Measurements from ENCODE around the gene SH3RF3.

SH3RF3 gene

GRCh38 chr2:109523536-109524361 lies 394.7 kb downstream of the SH3RF3 start:
- TF ChIP-seq CTCF (IDR thresholded peaks at IDR 0.05; ENCODE audit: poor library complexity, severe bottlenecking), result no peak
- Histone ChIP-seq H3K36me3 (ENCODE audit: low read depth) (no peaks in the 10 kb centered on the region), H3K27me3 (ENCODE audit: insufficient read depth, poor library complexity, severe bottlenecking) (no peaks in the 10 kb centered on the region), H3K27ac (ENCODE audit: poor library complexity, severe bottlenecking) (no peak overlapping the region), H3K4me3 (ENCODE audit: severe bottlenecking) (no peak overlapping the region), H3K4me1 (ENCODE audit: insufficient read depth, poor library complexity, severe bottlenecking) (no peaks in the 10 kb centered on the region), H3K9me3 (ENCODE audit: severe bottlenecking) (no peaks in the 10 kb centered on the region)
- ATAC-seq (ENCODE audit: low read depth) (no peak), DNase-seq (ENCODE audit: low spot score) (peak; percentile 39)

GRCh38 chr2:109525836-109526235 lies 396.8 kb downstream of the SH3RF3 start:
- Histone ChIP-seq H3K9me3 (ENCODE audit: severe bottlenecking) (no peaks in the 10 kb centered on the region), H3K4me1 (ENCODE audit: insufficient read depth, poor library complexity, severe bottlenecking) (no peaks in the 10 kb centered on the region), H3K27me3 (ENCODE audit: insufficient read depth, poor library complexity, severe bottlenecking) (no peaks in the 10 kb centered on the region), H3K4me3 (ENCODE audit: severe bottlenecking) (no peak overlapping the region), H3K27ac (ENCODE audit: poor library complexity, severe bottlenecking) (no peak overlapping the region), H3K36me3 (ENCODE audit: low read depth) (no peaks in the 10 kb centered on the region)
- ATAC-seq (ENCODE audit: low read depth) (no peak), DNase-seq (ENCODE audit: low spot score) (peak; percentile 11)
- TF ChIP-seq CTCF (IDR thresholded peaks at IDR 0.05; ENCODE audit: poor library complexity, severe bottlenecking), result no peak

GRCh38 chr2:109526442-109526970 lies 397.5 kb downstream of the SH3RF3 start:
- Histone ChIP-seq H3K27me3 (ENCODE audit: insufficient read depth, poor library complexity, severe bottlenecking) (no peaks in the 10 kb centered on the region), H3K4me3 (ENCODE audit: severe bottlenecking) (no peak overlapping the region), H3K27ac (ENCODE audit: poor library complexity, severe bottlenecking) (no peak overlapping the region), H3K4me1 (ENCODE audit: insufficient read depth, poor library complexity, severe bottlenecking) (no peaks in the 10 kb centered on the region), H3K9me3 (ENCODE audit: severe bottlenecking) (no peaks in the 10 kb centered on the region), H3K36me3 (ENCODE audit: low read depth) (no peaks in the 10 kb centered on the region)
- TF ChIP-seq CTCF (IDR thresholded peaks at IDR 0.05; ENCODE audit: poor library complexity, severe bottlenecking), result no peak
- no peak for ATAC-seq (ENCODE audit: low read depth)
- peak; percentile 25 for DNase-seq (ENCODE audit: low spot score)

- Histone ChIP-seq H3K4me1 (ENCODE audit: insufficient read depth, poor library complexity, severe bottlenecking) (no peaks in the 10 kb centered on the region), H3K27me3 (ENCODE audit: insufficient read depth, poor library complexity, severe bottlenecking) (no peaks in the 10 kb centered on the region), H3K27ac (ENCODE audit: poor library complexity, severe bottlenecking) (no peak overlapping the region), H3K9me3 (ENCODE audit: severe bottlenecking) (no peaks in the 10 kb centered on the region), H3K36me3 (ENCODE audit: low read depth) (no peaks in the 10 kb centered on the region), H3K4me3 (ENCODE audit: severe bottlenecking) (no peak overlapping the region)
- no peak for ATAC-seq (ENCODE audit: low read depth)
- no peak for TF ChIP-seq CTCF (IDR thresholded peaks at IDR 0.05; ENCODE audit: poor library complexity, severe bottlenecking)
- DNase-seq (ENCODE audit: low spot score), result peak; percentile 26
These were observed 398.1 kb downstream of the SH3RF3 start for GRCh38 chr2:109527079-109527478.

All from RWPE2 (cell line).